Endodermal cell (in vitro differentiated cells): ENCODE results near the gene TAS2R7. TPM values are rescaled to one million over a fixed set of nuclear protein-coding genes. Genes with fewer than 3 reads are reported as not detected.

Experiments used
- DNase-seq: peaks from one replicate; pipeline ENCODE4 v3.0.0-alpha.2; 2017
- H3K27ac ChIP-seq: 2 replicates; pipeline ENCODE4 v1.5.1; 2013; ENCODE audit warnings: mild to moderate bottlenecking, low read depth, low read length, moderate library complexity
- H3K27me3 ChIP-seq: 2 replicates; pipeline ENCODE4 v1.6.1; 2013; ENCODE audit warnings: mild to moderate bottlenecking, low read length, moderate library complexity; ENCODE audit not compliant: insufficient read depth, control insufficient read depth, poor library complexity, severe bottlenecking
- H3K36me3 ChIP-seq: 2 replicates; pipeline ENCODE4 v1.7.0; 2013; ENCODE audit warnings: mild to moderate bottlenecking, low read length, moderate library complexity; ENCODE audit not compliant: control insufficient read depth, insufficient read depth
- H3K4me1 ChIP-seq: one replicate; pipeline ENCODE4 v1.7.0; 2013; ENCODE audit warnings: low read length; ENCODE audit not compliant: control insufficient read depth, insufficient read depth
- H3K4me3 ChIP-seq: 2 replicates; pipeline ENCODE4 v1.5.1; 2013; ENCODE audit warnings: mild to moderate bottlenecking, low read length, moderate library complexity
- H3K9ac ChIP-seq: 2 replicates; pipeline ENCODE4 v1.6.1; 2013; ENCODE audit warnings: mild to moderate bottlenecking, low read length, moderate library complexity; ENCODE audit not compliant: poor library complexity, severe bottlenecking; ENCODE audit errors: extremely low read depth
- H3K9me3 ChIP-seq: 2 replicates; pipeline ENCODE4 v1.6.1; 2013; ENCODE audit warnings: mild to moderate bottlenecking, low read length, moderate library complexity; ENCODE audit not compliant: control insufficient read depth
- H3K27ac Mint-ChIP-seq: 2 replicates; pipeline ENCODE4 v1.8.0; 2020; ENCODE audit warnings: mixed read lengths
- H3K27me3 Mint-ChIP-seq: 2 replicates; pipeline ENCODE4 v1.8.0; 2021; ENCODE audit warnings: mild to moderate bottlenecking, mixed read lengths; ENCODE audit not compliant: insufficient read depth
- H3K36me3 Mint-ChIP-seq: 2 replicates; pipeline ENCODE4 v1.8.0; 2020; ENCODE audit warnings: low read depth, mixed read lengths
- H3K4me1 Mint-ChIP-seq: 2 replicates; pipeline ENCODE4 v1.8.0; 2020; ENCODE audit warnings: mixed read lengths
- H3K4me3 Mint-ChIP-seq: 2 replicates; pipeline ENCODE4 v1.8.0; 2020; ENCODE audit warnings: mild to moderate bottlenecking, moderate library complexity, mixed read lengths
- H3K9me3 Mint-ChIP-seq: 2 replicates; pipeline ENCODE4 v1.8.0; 2020; ENCODE audit warnings: mild to moderate bottlenecking, mixed read lengths
- WGBS, 2 experiments: methylation state at CpG; one replicate each; pipeline versions ENCODE4 v1.1.5 to v1.1.7; 2013; ENCODE audit warnings: missing lambda C conversion rate in 2 of 2, mixed read lengths in 1 of 2; ENCODE audit not compliant: insufficient coverage in 1 of 2, insufficient read length in 1 of 2; 5-methylcytosine and 5-hydroxymethylcytosine counted together
- total RNA-seq, 2 donors: library from RNA; stranded (reverse); fragmentation: NEBNext Ultra II Directional in 1 of 2; extraction: Animal tissue kit (Norgen Biotek cat#: 25700) in 1 of 2; gene quantifications; 2 replicates in 1 of 2; 3 replicates in 1 of 2; pipeline ENCODE4 v1.2.1, GENCODE V29; 2021
- TF ChIP-seq, protein P1 (sequence below): fragments of 200-600 bp; sonication (generic); conservative IDR thresholded peaks from 2 replicates; pipeline ENCODE4 v1.5.0; 2021; ENCODE audit warnings: antibody characterized with exemption, mild to moderate bottlenecking

Gene TAS2R7
- total RNA-seq, 2 donors from 2014 or later = not detected

DNA sequence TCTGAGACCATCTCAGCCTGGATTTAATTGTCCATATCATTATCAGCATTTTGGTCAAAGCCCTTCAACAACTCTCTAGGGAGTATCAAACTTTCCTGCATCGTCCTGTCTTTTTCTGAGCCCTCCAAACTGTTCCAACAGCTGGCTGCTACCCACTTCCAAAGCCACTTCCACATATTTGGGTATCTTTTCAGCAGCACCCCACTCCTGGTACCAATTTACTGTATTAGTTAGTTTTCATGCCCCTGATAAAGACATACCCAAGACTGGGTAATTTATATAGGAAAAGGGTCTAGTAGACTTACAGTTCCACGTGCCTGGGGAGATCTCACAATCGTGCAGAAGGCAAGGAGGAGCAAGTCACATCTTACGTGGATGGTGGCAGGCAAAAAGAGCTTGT lies 46.2 kb downstream of the TAS2R7 start:
- no peaks in the 10 kb centered on the region for H3K4me1 ChIP-seq
- no peak overlapping the region for H3K27ac Mint-ChIP-seq
- H3K9me3 Mint-ChIP-seq = peaks cover 28% of the 10 kb centered on the region
- H3K4me3 Mint-ChIP-seq = no peak overlapping the region
- H3K4me1 Mint-ChIP-seq = no peaks in the 10 kb centered on the region
- peaks cover 16% of the 10 kb centered on the region for H3K9me3 ChIP-seq
- H3K27ac ChIP-seq = no peak overlapping the region
- H3K4me3 ChIP-seq = no peak overlapping the region
- H3K36me3 ChIP-seq = no peaks in the 10 kb centered on the region
- no peaks in the 10 kb centered on the region for H3K27me3 ChIP-seq
- WGBS, 2 experiments = 87% methylated on average over 3 to 4 of the region's 4 CpGs
- peaks cover 21% of the 10 kb centered on the region for H3K27me3 Mint-ChIP-seq
- DNase-seq = no peak
- TF ChIP-seq, protein P1, sequence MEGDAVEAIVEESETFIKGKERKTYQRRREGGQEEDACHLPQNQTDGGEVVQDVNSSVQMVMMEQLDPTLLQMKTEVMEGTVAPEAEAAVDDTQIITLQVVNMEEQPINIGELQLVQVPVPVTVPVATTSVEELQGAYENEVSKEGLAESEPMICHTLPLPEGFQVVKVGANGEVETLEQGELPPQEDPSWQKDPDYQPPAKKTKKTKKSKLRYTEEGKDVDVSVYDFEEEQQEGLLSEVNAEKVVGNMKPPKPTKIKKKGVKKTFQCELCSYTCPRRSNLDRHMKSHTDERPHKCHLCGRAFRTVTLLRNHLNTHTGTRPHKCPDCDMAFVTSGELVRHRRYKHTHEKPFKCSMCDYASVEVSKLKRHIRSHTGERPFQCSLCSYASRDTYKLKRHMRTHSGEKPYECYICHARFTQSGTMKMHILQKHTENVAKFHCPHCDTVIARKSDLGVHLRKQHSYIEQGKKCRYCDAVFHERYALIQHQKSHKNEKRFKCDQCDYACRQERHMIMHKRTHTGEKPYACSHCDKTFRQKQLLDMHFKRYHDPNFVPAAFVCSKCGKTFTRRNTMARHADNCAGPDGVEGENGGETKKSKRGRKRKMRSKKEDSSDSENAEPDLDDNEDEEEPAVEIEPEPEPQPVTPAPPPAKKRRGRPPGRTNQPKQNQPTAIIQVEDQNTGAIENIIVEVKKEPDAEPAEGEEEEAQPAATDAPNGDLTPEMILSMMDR = no peak
- no peak overlapping the region for H3K9ac ChIP-seq
- peaks cover 2% of the 10 kb centered on the region for H3K36me3 Mint-ChIP-seq

DNA sequence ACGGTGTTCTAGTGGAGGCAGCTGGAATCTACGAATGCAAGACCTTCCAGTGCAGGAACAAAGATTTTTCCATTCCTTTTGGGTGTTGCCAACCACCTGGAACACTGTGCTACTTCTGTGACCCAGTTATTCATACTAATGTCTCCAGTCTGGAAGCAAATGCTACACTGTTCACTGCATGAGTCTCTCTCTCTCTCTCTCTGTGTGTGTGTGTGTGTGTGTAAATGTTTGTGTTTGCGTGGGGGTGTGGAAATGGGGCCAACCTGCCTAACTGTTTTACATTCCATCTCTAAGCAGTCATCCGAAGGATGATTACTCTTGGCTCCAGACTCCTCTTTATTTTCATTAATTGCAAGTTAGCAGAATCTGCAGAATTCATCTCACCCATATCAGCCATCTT lies 49.4 kb downstream of the TAS2R7 start:
- H3K9ac ChIP-seq = no peak overlapping the region
- Mint-ChIP-seq H3K4me3 (no peak overlapping the region), H3K27ac (no peak overlapping the region), H3K4me1 (peaks cover 2% of the 10 kb centered on the region), H3K9me3 (peaks cover 32% of the 10 kb centered on the region), H3K36me3 (peaks cover 2% of the 10 kb centered on the region), H3K27me3 (peaks cover 2% of the 10 kb centered on the region)
- DNase-seq = no peak
- H3K4me3 ChIP-seq = no peak overlapping the region
- no peaks in the 10 kb centered on the region for H3K36me3 ChIP-seq
- peaks cover 16% of the 10 kb centered on the region for H3K9me3 ChIP-seq
- H3K27me3 ChIP-seq = no peaks in the 10 kb centered on the region
- no peaks in the 10 kb centered on the region for H3K4me1 ChIP-seq
- no peak overlapping the region for H3K27ac ChIP-seq
- 92 to 93% methylated on average over 2 to 3 of the region's 4 CpGs for WGBS, 2 experiments
- TF ChIP-seq, protein P1 = no peak

Other genes starting within 250 kb of the TAS2R7 start
- gene MAGOHB, start 189.0 kb downstream of the TAS2R7 start, total RNA-seq = 10 to 100 TPM; 53.8 to 75.8 TPM
- 1 to 10 TPM; 3.3 to 4.5 TPM for gene STYK1, start 128.6 kb downstream of the TAS2R7 start, total RNA-seq
- gene YBX3, start 79.3 kb downstream of the TAS2R7 start, total RNA-seq = 100 to 1,000 TPM; 251 to 419 TPM
- not detected for gene TAS2R8, start 4.7 kb upstream of the TAS2R7 start, total RNA-seq
- gene TAS2R9, start 7.5 kb upstream of the TAS2R7 start, total RNA-seq = not detected
- 1 to 10 TPM; 1.2 to 1.6 TPM for gene TAS2R10, start 23.7 kb upstream of the TAS2R7 start, total RNA-seq
- 1 to 10 TPM; 3.8 to 7.9 TPM for gene PRR4, start 46.8 kb upstream of the TAS2R7 start, total RNA-seq
- 10 to 100 TPM; 13.4 to 42.6 TPM for gene PRH1, start 81.6 kb upstream of the TAS2R7 start, total RNA-seq
- gene TAS2R13, start 106.9 kb upstream of the TAS2R7 start, total RNA-seq = 1 to 10 TPM; 1.2 to 5.1 TPM
- gene PRH2, start 126.6 kb upstream of the TAS2R7 start, total RNA-seq = 1 to 10 TPM in 1 of 2 donors, not detected in 1; 1.2 TPM
- gene TAS2R14, start 136.6 kb upstream of the TAS2R7 start, total RNA-seq = 1 to 10 TPM; 2.0 to 8.1 TPM
- gene TAS2R50, start 184.3 kb upstream of the TAS2R7 start, total RNA-seq = 1 to 10 TPM; 1.1 to 5.0 TPM
- gene TAS2R20, start 195.7 kb upstream of the TAS2R7 start, total RNA-seq = 1 to 10 TPM; 2.1 to 5.9 TPM
- 10 to 100 TPM in 1 of 2 donors, 1 to 10 TPM in 1; 3.1 to 11.3 TPM for gene TAS2R19, start 220.0 kb upstream of the TAS2R7 start, total RNA-seq
- gene TAS2R31, start 228.8 kb upstream of the TAS2R7 start, total RNA-seq = 10 to 100 TPM in 1 of 2 donors, 1 to 10 TPM in 1; 2.4 to 12.4 TPM